Chondrocyte (in vitro differentiated cells): ENCODE data around the gene NUTF2. TPM values are rescaled to one million over a fixed set of nuclear protein-coding genes. Genes with fewer than 3 reads are reported as not detected.

Source experiments
- DNase-seq: peaks from one replicate; pipeline ENCODE4 v3.0.0; 2021; ENCODE audit warnings: mixed read lengths, low spot score
- H3K27ac Mint-ChIP-seq: one replicate; pipeline ENCODE4 v1.8.0; 2021; ENCODE audit warnings: mild to moderate bottlenecking, moderate library complexity, mixed read lengths; ENCODE audit not compliant: unreplicated experiment
- H3K27me3 Mint-ChIP-seq: 2 replicates; pipeline ENCODE4 v1.8.0; 2021; ENCODE audit warnings: low read depth, mixed read lengths
- H3K36me3 Mint-ChIP-seq: 2 replicates; pipeline ENCODE4 v1.8.0; 2021; ENCODE audit warnings: low read depth, mixed read lengths
- H3K4me1 Mint-ChIP-seq: 2 replicates; pipeline ENCODE4 v1.8.0; 2021; ENCODE audit warnings: low read depth, mild to moderate bottlenecking, mixed read lengths
- H3K4me3 Mint-ChIP-seq: one replicate; pipeline ENCODE4 v1.8.0; 2021; ENCODE audit warnings: mild to moderate bottlenecking, moderate library complexity, mixed read lengths; ENCODE audit not compliant: unreplicated experiment
- H3K9me3 Mint-ChIP-seq: 2 replicates; pipeline ENCODE4 v1.8.0; 2021; ENCODE audit warnings: low read depth, mixed read lengths
- total RNA-seq: library from RNA; stranded (reverse); gene quantifications from 3 replicates; pipeline ENCODE4 v1.2.1, GENCODE V29; 2021
- TF ChIP-seq, protein P1 (sequence below): fragments of 200-600 bp; sonication (generic); IDR thresholded peaks from 2 replicates; pipeline ENCODE4 v1.5.0; 2021; ENCODE audit warnings: antibody characterized with exemption, mild to moderate bottlenecking, moderate library complexity

Gene NUTF2
- total RNA-seq, 1 donor from 2014 or later: 135 TPM

DNA sequence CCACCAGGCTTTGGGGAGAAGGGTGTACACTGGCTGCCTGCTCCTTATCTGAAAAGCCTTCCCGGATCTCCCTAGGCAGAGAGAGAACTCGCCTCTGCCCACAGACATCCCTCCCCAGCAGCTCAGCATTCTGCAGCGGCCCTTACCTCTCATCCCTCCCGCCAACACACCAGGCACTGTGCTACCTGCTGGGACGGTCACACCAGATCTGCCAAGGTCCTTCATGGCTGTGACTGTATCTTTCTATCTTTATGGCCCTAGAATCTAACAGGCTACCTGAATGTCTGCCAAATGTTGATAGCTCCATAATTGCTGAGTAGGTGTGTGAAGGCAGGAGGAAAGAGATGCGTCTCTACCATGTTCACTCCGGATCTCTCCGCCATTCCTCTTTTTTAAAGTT, 32.2 kb upstream of the NUTF2 start:
- DNase-seq: no peak
- no peaks in the 10 kb centered on the region for H3K36me3 Mint-ChIP-seq
- no peaks in the 10 kb centered on the region for H3K27me3 Mint-ChIP-seq
- no peak overlapping the region for H3K27ac Mint-ChIP-seq
- TF ChIP-seq, protein P1, sequence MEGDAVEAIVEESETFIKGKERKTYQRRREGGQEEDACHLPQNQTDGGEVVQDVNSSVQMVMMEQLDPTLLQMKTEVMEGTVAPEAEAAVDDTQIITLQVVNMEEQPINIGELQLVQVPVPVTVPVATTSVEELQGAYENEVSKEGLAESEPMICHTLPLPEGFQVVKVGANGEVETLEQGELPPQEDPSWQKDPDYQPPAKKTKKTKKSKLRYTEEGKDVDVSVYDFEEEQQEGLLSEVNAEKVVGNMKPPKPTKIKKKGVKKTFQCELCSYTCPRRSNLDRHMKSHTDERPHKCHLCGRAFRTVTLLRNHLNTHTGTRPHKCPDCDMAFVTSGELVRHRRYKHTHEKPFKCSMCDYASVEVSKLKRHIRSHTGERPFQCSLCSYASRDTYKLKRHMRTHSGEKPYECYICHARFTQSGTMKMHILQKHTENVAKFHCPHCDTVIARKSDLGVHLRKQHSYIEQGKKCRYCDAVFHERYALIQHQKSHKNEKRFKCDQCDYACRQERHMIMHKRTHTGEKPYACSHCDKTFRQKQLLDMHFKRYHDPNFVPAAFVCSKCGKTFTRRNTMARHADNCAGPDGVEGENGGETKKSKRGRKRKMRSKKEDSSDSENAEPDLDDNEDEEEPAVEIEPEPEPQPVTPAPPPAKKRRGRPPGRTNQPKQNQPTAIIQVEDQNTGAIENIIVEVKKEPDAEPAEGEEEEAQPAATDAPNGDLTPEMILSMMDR: no peak
- peaks cover 2% of the 10 kb centered on the region for H3K4me1 Mint-ChIP-seq
- H3K9me3 Mint-ChIP-seq: no peaks in the 10 kb centered on the region
- H3K4me3 Mint-ChIP-seq: no peak overlapping the region

DNA sequence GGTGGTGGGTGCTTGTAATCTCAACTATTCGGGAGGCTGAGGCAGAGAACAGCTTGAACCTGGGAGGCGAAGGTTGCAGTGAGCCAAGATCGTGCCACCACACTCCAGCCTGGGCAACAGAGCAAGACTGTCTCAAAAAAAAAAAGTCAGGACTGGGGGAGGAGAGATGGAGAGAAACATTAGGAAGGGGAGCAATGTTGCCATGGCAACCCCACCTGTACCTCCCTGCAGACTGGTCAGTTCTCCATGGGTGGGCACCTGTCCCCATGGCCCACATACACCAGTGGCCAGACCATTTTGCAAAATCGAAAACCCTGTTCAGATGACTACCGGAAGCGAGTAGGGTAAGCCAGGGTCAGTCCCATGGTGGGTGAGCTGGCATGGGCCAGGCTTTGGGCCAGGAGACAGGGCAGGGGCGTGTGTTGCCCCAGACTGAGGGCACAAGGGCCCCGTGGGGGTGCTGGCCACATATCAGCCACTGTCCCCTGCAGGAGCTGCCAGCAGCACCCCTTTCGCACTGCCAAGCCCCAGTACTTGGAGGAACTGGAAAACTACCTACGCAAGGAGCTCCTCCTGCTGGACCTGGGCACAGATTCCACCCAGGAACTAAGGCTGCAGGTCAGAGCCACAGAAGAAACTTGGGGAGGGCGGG, 26.0 kb upstream of the NUTF2 start:
- DNase-seq: no peak
- no peaks in the 10 kb centered on the region for H3K27me3 Mint-ChIP-seq
- peaks cover 3% of the 10 kb centered on the region for H3K36me3 Mint-ChIP-seq
- H3K4me3 Mint-ChIP-seq: no peak overlapping the region
- H3K27ac Mint-ChIP-seq: no peak overlapping the region
- peaks cover 2% of the 10 kb centered on the region for H3K4me1 Mint-ChIP-seq
- TF ChIP-seq, protein P1: no peak
- H3K9me3 Mint-ChIP-seq: no peaks in the 10 kb centered on the region

GRCh38 chr16:67822511-67822910, 24.2 kb upstream of the NUTF2 start:
- DNase-seq: no peak
- Mint-ChIP-seq H3K27ac (no peak overlapping the region), H3K4me1 (no peaks in the 10 kb centered on the region), H3K9me3 (no peaks in the 10 kb centered on the region), H3K4me3 (no peak overlapping the region), H3K27me3 (no peaks in the 10 kb centered on the region), H3K36me3 (peaks cover 4% of the 10 kb centered on the region)
- TF ChIP-seq, protein P1: no peak

- no peak overlapping the region for H3K27ac Mint-ChIP-seq
Observed at GRCh38 chr16:67825119-67825518, 21.6 kb upstream of the NUTF2 start.

DNA sequence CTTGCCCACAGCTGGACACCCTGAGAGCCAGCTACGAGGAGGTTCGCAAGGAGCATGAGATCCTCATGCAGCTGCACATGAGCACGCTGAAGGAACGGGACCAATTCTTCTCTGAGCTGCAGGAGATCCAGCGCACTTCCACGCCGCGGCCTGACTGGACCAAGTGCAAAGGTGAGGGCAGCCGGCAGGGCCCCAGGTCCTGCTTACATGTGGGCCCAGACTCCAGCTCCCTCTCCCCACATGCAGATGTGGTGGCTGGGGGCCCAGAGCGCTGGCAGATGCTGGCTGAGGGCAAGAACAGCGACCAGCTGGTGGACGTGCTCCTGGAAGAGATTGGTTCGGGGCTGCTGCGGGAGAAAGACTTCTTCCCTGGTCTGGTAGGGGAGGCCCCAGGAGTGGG, 20.8 kb upstream of the NUTF2 start:
- TF ChIP-seq, protein P1: no peak
- no peak overlapping the region for H3K27ac Mint-ChIP-seq
- no peaks in the 10 kb centered on the region for H3K27me3 Mint-ChIP-seq
- DNase-seq: no peak
- H3K4me1 Mint-ChIP-seq: no peaks in the 10 kb centered on the region
- H3K36me3 Mint-ChIP-seq: peaks cover 14% of the 10 kb centered on the region
- H3K9me3 Mint-ChIP-seq: no peaks in the 10 kb centered on the region
- H3K4me3 Mint-ChIP-seq: no peak overlapping the region

More at GRCh38 chr16:67825119-67825518, 21.6 kb upstream of the NUTF2 start:
- Mint-ChIP-seq H3K27me3 (no peaks in the 10 kb centered on the region), H3K4me3 (no peak overlapping the region), H3K4me1 (no peaks in the 10 kb centered on the region), H3K36me3 (peaks cover 11% of the 10 kb centered on the region), H3K9me3 (no peaks in the 10 kb centered on the region)
- TF ChIP-seq, protein P1: no peak
- DNase-seq: no peak
